GM12878 (cell line): ENCODE data around the gene SASH1. TPM values are rescaled to one million over a fixed set of nuclear protein-coding genes. Genes with fewer than 3 reads are reported as not detected.

Experiments used
- ATAC-seq: fragments of 200-7000 bp; cut with Tn5 transposase; 3 replicates; pipeline ENCODE4 v1.9.1; 2020; ENCODE audit warnings: mild to moderate bottlenecking, moderate library complexity
- BruUV-seq: library from RNA; stranded (reverse); fragments of 400-500 nt; replicated peaks from 2 replicates; lab custom pipeline; 2021; lab: Mats Ljungman, UMichigan
- CTCF ChIA-PET: fragments of 300-600 bp; sonication (Branson Sonifier 250); formaldehyde crosslinking; extraction: SDS; loops from one replicate; lab custom pipeline; 2021; ENCODE audit warnings: inconsistent platforms; lab: Yijun Ruan, JAX
- POLR2A ChIA-PET: fragments of 350-600 bp; formaldehyde crosslinking; extraction: SDS; loops from one replicate; lab custom pipeline; 2021; ENCODE audit warnings: inconsistent platforms; lab: Charles Lee
- RAD21 ChIA-PET: fragments of 300-600 bp; sonication (Branson Sonifier 250); formaldehyde crosslinking; loops from one replicate; lab custom pipeline; 2023; ENCODE audit warnings: antibody characterized with exemption; ENCODE audit not compliant: unreplicated experiment; lab: Charles Lee
- SMC1A ChIA-PET: fragments of 300-600 bp; sonication (Branson Sonifier 250); formaldehyde crosslinking; loops from one replicate; lab custom pipeline; 2023; ENCODE audit not compliant: unreplicated experiment, uncharacterized antibody; lab: Charles Lee
- DNase-seq: peaks from one replicate; pipeline ENCODE4 v3.0.0-alpha.2; 2011; ENCODE audit warnings: low read depth, low spot score
- FAIRE-seq: peaks from 3 replicates; lab custom pipeline; 2011; peaks lifted over from hg19 to GRCh38; lab: Jason Lieb, UNC
- H2AFZ ChIP-seq: 2 replicates; pipeline ENCODE4 v1.6.0; 2011; ENCODE audit warnings: low read depth, low read length, control low read depth; ENCODE audit not compliant: control insufficient read depth
- H3K27ac ChIP-seq: 2 replicates; pipeline ENCODE4 v1.5.1; 2011; ENCODE audit warnings: control low read depth; ENCODE audit not compliant: control insufficient read depth, insufficient read depth
- H3K27me3 ChIP-seq, 2 experiments: replicated peaks in 1 of 2; 2 replicates each; pipeline versions ENCODE4 v1.6.0 to v1.6.1; 2011; ENCODE audit warnings: low read length in 1 of 2; ENCODE audit not compliant: control insufficient read depth in 2 of 2, insufficient read depth in 2 of 2
- H3K36me3 ChIP-seq, 2 experiments: 2 replicates each; pipeline ENCODE4 v1.5.1; 2011; ENCODE audit warnings: low read length in 1 of 2; ENCODE audit not compliant: control insufficient read depth in 2 of 2, insufficient read depth in 2 of 2
- H3K4me1 ChIP-seq: 2 replicates; pipeline ENCODE4 v1.6.1; 2011; ENCODE audit warnings: mild to moderate bottlenecking, low read length, moderate library complexity, mixed read lengths; ENCODE audit not compliant: control insufficient read depth, insufficient read depth
- H3K4me2 ChIP-seq: 2 replicates; pipeline ENCODE4 v1.6.0; 2011; ENCODE audit warnings: control low read depth; ENCODE audit not compliant: control insufficient read depth, insufficient read depth
- H3K4me3 ChIP-seq: fragments of 200-600 bp; sonication (generic); 2 replicates; pipeline ENCODE4 v1.5.1; 2016
- H3K79me2 ChIP-seq: 2 replicates; pipeline ENCODE4 v1.6.0; 2011; ENCODE audit warnings: low read length; ENCODE audit not compliant: control insufficient read depth, insufficient read depth
- H3K9ac ChIP-seq: 2 replicates; pipeline ENCODE4 v1.8.0; 2011; ENCODE audit warnings: low read length, control low read depth, mixed read lengths; ENCODE audit not compliant: control insufficient read depth, insufficient read depth
- H3K9me3 ChIP-seq: replicated peaks from 3 replicates; pipeline ENCODE4 v1.5.1; 2011; ENCODE audit warnings: mild to moderate bottlenecking, low read length; ENCODE audit not compliant: control insufficient read depth, insufficient read depth
- H4K20me1 ChIP-seq: 2 replicates; pipeline ENCODE4 v1.6.0; 2011; ENCODE audit not compliant: control insufficient read depth, insufficient read depth
- BHLHE40 ChIP-seq, 2 experiments: fragments of 450-650 bp in 1 of 2; IDR thresholded peaks; 2 replicates each; pipeline ENCODE4 v1.6.1; 2011 to 2017; ENCODE audit warnings: low read depth in 2 of 2, borderline replicate concordance in 1 of 2, improper control_type of control experiment in 1 of 2, low read length in 1 of 2, mild to moderate bottlenecking in 1 of 2
- CHD4 ChIP-seq: fragments of 200-600 bp; sonication (generic); IDR thresholded peaks from 2 replicates; pipeline ENCODE4 v1.6.1; 2016; ENCODE audit warnings: mild to moderate bottlenecking
- CREM ChIP-seq: IDR thresholded peaks from 2 replicates; pipeline ENCODE4 v1.6.1; 2014; ENCODE audit warnings: antibody characterized with exemption, low read depth
- FOS ChIP-seq: IDR thresholded peaks from 3 replicates; pipeline ENCODE4 v1.6.1; 2011; ENCODE audit warnings: borderline replicate concordance; ENCODE audit not compliant: insufficient read length; ENCODE audit errors: extremely low read depth
- FOXM1 ChIP-seq: IDR thresholded peaks from 2 replicates; pipeline ENCODE4 v1.6.1; 2012; ENCODE audit warnings: low read depth, mild to moderate bottlenecking, inconsistent platforms, low read length, moderate library complexity
- MEF2A ChIP-seq: IDR thresholded peaks from 2 replicates; pipeline ENCODE4 v1.6.1; 2011; ENCODE audit warnings: low read depth, mild to moderate bottlenecking, low read length, moderate library complexity; ENCODE audit not compliant: insufficient read depth
- MXI1 ChIP-seq: fragments of 150-350 bp; IDR thresholded peaks from 2 replicates; pipeline ENCODE4 v1.6.1; 2011; ENCODE audit warnings: low read depth, mild to moderate bottlenecking, inconsistent platforms, low read length, improper control_type of control experiment
- NR2C1 ChIP-seq: fragments of 450-650 bp; IDR thresholded peaks from 2 replicates; pipeline ENCODE4 v1.6.1; 2017; ENCODE audit warnings: antibody characterized with exemption, mild to moderate bottlenecking, moderate library complexity
- SIN3A ChIP-seq: IDR thresholded peaks from 2 replicates; pipeline ENCODE4 v1.6.1; 2012; ENCODE audit warnings: low read depth, low read length, improper control_type of control experiment
- SMC3 ChIP-seq: IDR thresholded peaks from 2 replicates; pipeline ENCODE4 v1.6.1; 2011; ENCODE audit warnings: low read length, improper control_type of control experiment, borderline replicate concordance
- WRNIP1 ChIP-seq: IDR thresholded peaks from 2 replicates; pipeline ENCODE4 v1.6.1; 2011; ENCODE audit warnings: low read depth, low read length, improper control_type of control experiment, borderline replicate concordance
- YY1 ChIP-seq: IDR thresholded peaks from 2 replicates; pipeline ENCODE4 v1.6.1; 2011; ENCODE audit warnings: low read depth, mild to moderate bottlenecking, low read length
- WGBS: methylation state at CpG from one replicate; pipeline ENCODE4 v1.1.6; 2016; ENCODE audit warnings: low lambda C conversion rate; ENCODE audit not compliant: insufficient replicate concordance, insufficient coverage; ENCODE audit errors: missing lambda C conversion rate; 5-methylcytosine and 5-hydroxymethylcytosine counted together
- in situ Hi-C: fragments of 300-500 bp; cut with MboI; formaldehyde crosslinking; loops from 9 replicates; pipeline ENCODE4 v1.14.3; 2018; ENCODE audit warnings: mixed read lengths
- intact Hi-C: fragments of 100-400 bp; cut with micrococcal nuclease; formaldehyde crosslinking; loops from one replicate; pipeline ENCODE4 v1.14.2; 2022; ENCODE audit not compliant: unreplicated experiment
- polyA plus RNA-seq, 11 experiments: library from polyadenylated mRNA; depleted of rRNA in 4 of 11; unstranded in 6 of 11; stranded (reverse) in 5 of 11; fragments of >200 nt; fragmentation: Nextera tagmentation in 4 of 11; fragmentation: Illumina TruSeq in 1 of 11; extraction: Ambion mirVana in 4 of 11; extraction: Trizol in 1 of 11; gene quantifications; 1 replicate in 1 of 11; 2 replicates in 10 of 11; pipeline versions ENCODE4 v1.2.1 to v1.2.3, GENCODE V29; 2011 to 2016; ENCODE audit warnings: inconsistent platforms in 2 of 11, missing spikeins in 2 of 11, low read depth in 1 of 11
- total RNA-seq, 4 experiments: library from RNA; depleted of rRNA in 3 of 4; stranded (reverse); fragments of >200 nt in 3 of 4; fragmentation: Illumina TruSeq in 1 of 4; extraction: Trizol in 1 of 4; gene quantifications; 2 replicates each; pipeline versions ENCODE4 v1.2.1 to v1.2.3, GENCODE V29; 2013 to 2021
- TF ChIP-seq, protein P1 (sequence below): IDR thresholded peaks from 2 replicates; pipeline ENCODE4 v1.6.1; 2012; ENCODE audit warnings: low read depth, low read length, improper control_type of control experiment
- TF ChIP-seq, protein P2 (sequence below): fragments of 450-650 bp; IDR thresholded peaks from 2 replicates; pipeline ENCODE4 v1.6.1; 2017; ENCODE audit warnings: mild to moderate bottlenecking, low read depth, inconsistent platforms; ENCODE audit not compliant: poor library complexity, severe bottlenecking
- TF ChIP-seq, protein P3 (sequence below): fragments of 450-650 bp; IDR thresholded peaks from 2 replicates; pipeline ENCODE4 v1.6.1; 2017; ENCODE audit warnings: low read depth, mild to moderate bottlenecking, moderate library complexity

SASH1 gene
- total and polyA plus RNA-seq, 10 of the 15 experiments (the other 5 are each of a cell fraction or from before 2014, with no cell fraction given): 0.01 to 0.73 (median 0.14) TPM; not detected in 4

DNA sequence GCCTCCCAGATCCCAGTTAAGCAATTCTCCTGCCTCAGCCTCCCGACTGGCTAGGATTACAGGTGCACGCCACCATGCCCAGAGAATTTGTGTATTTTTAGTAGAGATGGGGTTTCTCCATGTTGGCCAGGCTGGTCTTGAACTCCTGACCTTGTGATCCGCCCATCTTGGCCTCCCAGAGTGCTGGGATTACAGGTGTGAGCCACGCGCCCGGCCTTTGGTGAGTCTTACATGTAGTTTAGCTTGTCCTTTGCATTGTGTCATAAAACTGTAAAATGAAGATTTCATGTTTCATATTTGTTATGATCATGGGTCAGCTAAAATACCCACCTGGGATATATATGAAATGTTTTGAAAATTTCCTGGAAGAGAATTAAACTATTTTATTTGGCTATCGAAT lies 183.5 kb downstream of the SASH1 start (continued):
- TF ChIP-seq, protein P1, sequence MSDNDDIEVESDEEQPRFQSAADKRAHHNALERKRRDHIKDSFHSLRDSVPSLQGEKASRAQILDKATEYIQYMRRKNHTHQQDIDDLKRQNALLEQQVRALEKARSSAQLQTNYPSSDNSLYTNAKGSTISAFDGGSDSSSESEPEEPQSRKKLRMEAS: no peak
- no peak for TF ChIP-seq SMC3
- no peak for TF ChIP-seq FOXM1

DNA sequence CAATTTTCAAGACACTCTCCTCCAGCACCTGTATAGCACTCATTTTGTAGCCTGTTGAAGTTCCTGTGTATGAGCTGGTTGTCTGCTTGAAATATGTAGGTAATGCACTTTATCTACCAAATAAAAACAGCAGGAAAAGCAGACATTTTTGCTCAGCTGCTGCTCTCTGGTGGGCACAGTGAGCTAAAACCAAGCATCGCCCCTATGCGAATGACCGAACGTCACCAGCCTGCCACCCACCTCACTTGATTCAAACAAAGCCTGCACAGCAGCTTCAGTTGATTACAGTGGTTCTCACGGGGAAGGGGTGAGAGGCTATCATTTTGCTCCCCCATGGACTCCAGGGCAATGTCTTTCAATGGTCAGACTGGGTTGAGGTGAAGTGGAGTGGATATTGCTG lies 185.7 kb downstream of the SASH1 start:
- Histone ChIP-seq H3K4me2 (no peak overlapping the region), H2AFZ (no peak overlapping the region), H3K4me1 (no peaks in the 10 kb centered on the region), H3K9me3 (no peaks in the 10 kb centered on the region)
- BruUV-seq: no TSS peak
- DNase-seq (no peak), FAIRE-seq (no peak)
- WGBS: 76% methylated on average over 5 of the region's 5 CpGs
- ChIA-PET POLR2A (no interaction called here), RAD21 (no interaction called here)
- no peak for TF ChIP-seq BHLHE40 (IDR thresholded peaks at IDR 0.05; ENCODE audit: borderline replicate concordance in 1 of 2, low read depth in 2 of 2, low read length in 1 of 2)
- TF ChIP-seq, protein P2, sequence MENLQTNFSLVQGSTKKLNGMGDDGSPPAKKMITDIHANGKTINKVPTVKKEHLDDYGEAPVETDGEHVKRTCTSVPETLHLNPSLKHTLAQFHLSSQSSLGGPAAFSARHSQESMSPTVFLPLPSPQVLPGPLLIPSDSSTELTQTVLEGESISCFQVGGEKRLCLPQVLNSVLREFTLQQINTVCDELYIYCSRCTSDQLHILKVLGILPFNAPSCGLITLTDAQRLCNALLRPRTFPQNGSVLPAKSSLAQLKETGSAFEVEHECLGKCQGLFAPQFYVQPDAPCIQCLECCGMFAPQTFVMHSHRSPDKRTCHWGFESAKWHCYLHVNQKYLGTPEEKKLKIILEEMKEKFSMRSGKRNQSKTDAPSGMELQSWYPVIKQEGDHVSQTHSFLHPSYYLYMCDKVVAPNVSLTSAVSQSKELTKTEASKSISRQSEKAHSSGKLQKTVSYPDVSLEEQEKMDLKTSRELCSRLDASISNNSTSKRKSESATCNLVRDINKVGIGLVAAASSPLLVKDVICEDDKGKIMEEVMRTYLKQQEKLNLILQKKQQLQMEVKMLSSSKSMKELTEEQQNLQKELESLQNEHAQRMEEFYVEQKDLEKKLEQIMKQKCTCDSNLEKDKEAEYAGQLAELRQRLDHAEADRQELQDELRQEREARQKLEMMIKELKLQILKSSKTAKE: no peak
- no peak for TF ChIP-seq SIN3A
- no peak for TF ChIP-seq CREM
- TF ChIP-seq FOS: no peak
- no peak for TF ChIP-seq MEF2A
- no peak for TF ChIP-seq YY1
- no peak for TF ChIP-seq NR2C1
- TF ChIP-seq WRNIP1: no peak
- TF ChIP-seq MXI1: no peak
- no peak for TF ChIP-seq CHD4
- TF ChIP-seq, protein P3, sequence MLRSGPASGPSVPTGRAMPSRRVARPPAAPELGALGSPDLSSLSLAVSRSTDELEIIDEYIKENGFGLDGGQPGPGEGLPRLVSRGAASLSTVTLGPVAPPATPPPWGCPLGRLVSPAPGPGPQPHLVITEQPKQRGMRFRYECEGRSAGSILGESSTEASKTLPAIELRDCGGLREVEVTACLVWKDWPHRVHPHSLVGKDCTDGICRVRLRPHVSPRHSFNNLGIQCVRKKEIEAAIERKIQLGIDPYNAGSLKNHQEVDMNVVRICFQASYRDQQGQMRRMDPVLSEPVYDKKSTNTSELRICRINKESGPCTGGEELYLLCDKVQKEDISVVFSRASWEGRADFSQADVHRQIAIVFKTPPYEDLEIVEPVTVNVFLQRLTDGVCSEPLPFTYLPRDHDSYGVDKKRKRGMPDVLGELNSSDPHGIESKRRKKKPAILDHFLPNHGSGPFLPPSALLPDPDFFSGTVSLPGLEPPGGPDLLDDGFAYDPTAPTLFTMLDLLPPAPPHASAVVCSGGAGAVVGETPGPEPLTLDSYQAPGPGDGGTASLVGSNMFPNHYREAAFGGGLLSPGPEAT: no peak
- TF ChIP-seq, all 136 proteins: peak for 0
- ChIA-PET CTCF (interaction anchor here (1.1 kb wide), 1 partner anchor 11 kb away, joined by 3 read pairs; no protein-coding TSS in a partner anchor), SMC1A (no interaction called here)
- Histone ChIP-seq H3K27me3 (no peaks in the 10 kb centered on the region; a peak in 1 of 4 replicates), H3K27ac (no peak overlapping the region), H4K20me1 (no peaks in the 10 kb centered on the region), H3K79me2 (no peaks in the 10 kb centered on the region), H3K4me3 (no peak overlapping the region), H3K9ac (no peak overlapping the region), H3K36me3 (no peaks in the 10 kb centered on the region)
- ATAC-seq: no peak
- intact Hi-C loops (no loop called here), in situ Hi-C loops (no loop called here)
